HCT116 (cell line): ENCODE data around the gene PRUNE1. TPM values are rescaled to one million over a fixed set of nuclear protein-coding genes. Genes with fewer than 3 reads are reported as not detected.

ENCODE experiments used
- ATAC-seq: fragments of 200-7000 bp; cut with Tn5 transposase; 2 replicates; pipeline ENCODE4 v1.9.1; 2020; ENCODE audit warnings: mild to moderate bottlenecking, moderate library complexity
- BruUV-seq: library from RNA; stranded (reverse); fragments of 400-500 nt; replicated peaks from 2 replicates; lab custom pipeline; 2021; lab: Mats Ljungman, UMichigan
- CTCF ChIA-PET: fragments of 300-600 bp; sonication (Branson Sonifier 250); formaldehyde crosslinking; loops from one replicate; lab custom pipeline; 2021; ENCODE audit warnings: antibody characterized with exemption; lab: Charles Lee
- POLR2A ChIA-PET: fragments of 300-600, 350-600 bp; sonication (Branson Sonifier 250); formaldehyde crosslinking; loops from one replicate; lab custom pipeline; 2021; ENCODE audit warnings: antibody characterized with exemption; lab: Charles Lee
- RAD21 ChIA-PET, 2 experiments: fragments of 300-600 bp; sonication (Branson Sonifier 250); formaldehyde crosslinking; loops; one replicate each; lab custom pipeline; 2023; ENCODE audit warnings: low total read pairs in 2 of 2; ENCODE audit not compliant: uncharacterized antibody in 2 of 2, unreplicated experiment in 2 of 2, low non-redundant PET in 1 of 2; lab: Charles Lee
- DNase-seq: peaks from one replicate; pipeline ENCODE4 v3.0.0-alpha.2; 2010; ENCODE audit warnings: low read depth, low spot score
- H2AFZ ChIP-seq: fragments of 200-600 bp; shearing (Covaris generic), sonication (generic); 2 replicates; pipeline ENCODE4 v1.6.1; 2017; ENCODE audit warnings: low read depth, mixed run types, mixed read lengths, antibody characterized with exemption, low read length; ENCODE audit not compliant: poor library complexity, severe bottlenecking
- H3K27ac ChIP-seq: 2 replicates; pipeline ENCODE4 v1.5.1; 2012; ENCODE audit warnings: low read depth, low read length
- H3K27me3 ChIP-seq: fragments of 200-600 bp; sonication (generic); 2 replicates; pipeline ENCODE4 v1.6.1; 2016; ENCODE audit warnings: mixed run types, low read length, mixed read lengths; ENCODE audit not compliant: insufficient read depth
- H3K36me3 ChIP-seq, 2 experiments: fragments of 200-500 bp in 1 of 2; fragments of 200-600 bp in 1 of 2; sonication (Bioruptor generic) in 1 of 2; sonication (generic) in 1 of 2; 2 replicates each; pipeline versions ENCODE4 v1.5.1 to v1.6.1; 2014 to 2016; ENCODE audit warnings: low read length in 2 of 2, inconsistent platforms in 1 of 2, mixed read lengths in 1 of 2, mixed run types in 1 of 2; ENCODE audit not compliant: insufficient read depth in 2 of 2, control insufficient read depth in 1 of 2
- H3K4me1 ChIP-seq, 2 experiments: fragments of 200-600 bp in 1 of 2; sonication (generic) in 1 of 2; 2 replicates each; pipeline versions ENCODE4 v1.5.1 to v1.6.1; 2012 to 2017; ENCODE audit warnings: low read length in 2 of 2, inconsistent platforms in 1 of 2, mild to moderate bottlenecking in 1 of 2, mixed read lengths in 1 of 2, mixed run types in 1 of 2, moderate library complexity in 1 of 2; ENCODE audit not compliant: insufficient read depth in 2 of 2, control insufficient read depth in 1 of 2
- H3K4me2 ChIP-seq: fragments of 200-600 bp; sonication (generic); 2 replicates; pipeline ENCODE4 v1.6.1; 2017; ENCODE audit warnings: mixed run types, low read length, mixed read lengths
- H3K4me3 ChIP-seq, 2 experiments: fragments of 200-600 bp in 1 of 2; sonication (generic) in 1 of 2; replicated peaks in 1 of 2; 2 replicates each; pipeline ENCODE4 v1.5.1; 2011 to 2016; ENCODE audit warnings: low read length in 2 of 2, control low read depth in 1 of 2, low read depth in 1 of 2, mild to moderate bottlenecking in 1 of 2, mixed read lengths in 1 of 2, mixed run types in 1 of 2
- H3K79me2 ChIP-seq: fragments of 200-600 bp; sonication (generic); 2 replicates; pipeline ENCODE4 v1.6.1; 2017; ENCODE audit warnings: mild to moderate bottlenecking, mixed run types, low read length, moderate library complexity, mixed read lengths; ENCODE audit not compliant: insufficient read depth
- H3K9ac ChIP-seq: fragments of 200-600 bp; sonication (generic); 2 replicates; pipeline ENCODE4 v1.6.1; 2016; ENCODE audit warnings: low read length, mixed read lengths
- H3K9me2 ChIP-seq: fragments of 200-600 bp; sonication (generic), shearing (Covaris generic); 2 replicates; pipeline ENCODE4 v1.6.1; 2017; ENCODE audit warnings: mixed run types, mild to moderate bottlenecking, moderate library complexity; ENCODE audit not compliant: insufficient read depth
- H3K9me3 ChIP-seq, 2 experiments: fragments of 200-500 bp in 1 of 2; fragments of 200-600 bp in 1 of 2; sonication (Bioruptor generic) in 1 of 2; sonication (generic) in 1 of 2; 2 replicates each; pipeline ENCODE4 v1.6.1; 2014 to 2017; ENCODE audit warnings: low read length in 2 of 2, mixed read lengths in 2 of 2, inconsistent platforms in 1 of 2, low read depth in 1 of 2, mild to moderate bottlenecking in 1 of 2, mixed run types in 1 of 2, moderate library complexity in 1 of 2; ENCODE audit not compliant: control insufficient read depth in 1 of 2, insufficient read depth in 1 of 2
- H4K20me1 ChIP-seq: fragments of 200-600 bp; sonication (generic), shearing (Covaris generic); 2 replicates; pipeline ENCODE4 v1.6.1; 2017; ENCODE audit warnings: mixed run types, mild to moderate bottlenecking, moderate library complexity; ENCODE audit not compliant: insufficient read depth
- ATF3 ChIP-seq: IDR thresholded peaks from 2 replicates; pipeline ENCODE4 v1.6.1; 2012
- CBX3 ChIP-seq: IDR thresholded peaks from 2 replicates; pipeline ENCODE4 v1.6.1; 2012; ENCODE audit warnings: low read depth
- CEBPB ChIP-seq: IDR thresholded peaks from 2 replicates; pipeline ENCODE4 v1.6.1; 2012; ENCODE audit warnings: low read depth
- EGR1 ChIP-seq: IDR thresholded peaks from 2 replicates; pipeline ENCODE4 v1.6.1; 2012; ENCODE audit warnings: low read depth
- ELF1 ChIP-seq: IDR thresholded peaks from 2 replicates; pipeline ENCODE4 v1.6.1; 2012; ENCODE audit warnings: low read depth, borderline replicate concordance
- EZH2 ChIP-seq: fragments of 200-600 bp; sonication (generic); IDR thresholded peaks from 2 replicates; pipeline ENCODE4 v1.6.1; 2017; ENCODE audit warnings: antibody characterized with exemption, mixed run types
- EZH2phosphoT487 ChIP-seq: fragments of 200-600 bp; IDR thresholded peaks from 2 replicates; pipeline ENCODE4 v1.6.1; 2018; ENCODE audit warnings: antibody characterized with exemption, borderline replicate concordance
- FOSL1 ChIP-seq: IDR thresholded peaks from 2 replicates; pipeline ENCODE4 v1.6.1; 2012; ENCODE audit warnings: low read depth
- JUND ChIP-seq: IDR thresholded peaks from 2 replicates; pipeline ENCODE4 v1.6.1; 2012
- MAX ChIP-seq: IDR thresholded peaks from 2 replicates; pipeline ENCODE4 v1.6.1; 2012
- REST ChIP-seq: IDR thresholded peaks from 2 replicates; pipeline ENCODE4 v1.6.1; 2012; ENCODE audit warnings: low read depth
- SIN3A ChIP-seq: IDR thresholded peaks from 2 replicates; pipeline ENCODE4 v1.6.1; 2012; ENCODE audit warnings: low read depth
- SRF ChIP-seq: IDR thresholded peaks from 2 replicates; pipeline ENCODE4 v1.6.1; 2012; ENCODE audit warnings: low read depth
- TCF7L2 ChIP-seq: IDR thresholded peaks from 2 replicates; pipeline ENCODE4 v1.7.0; 2011; ENCODE audit warnings: borderline replicate concordance, inconsistent platforms; ENCODE audit not compliant: insufficient read depth, insufficient read length; ENCODE audit errors: extremely low read depth
- ZBTB33 ChIP-seq: IDR thresholded peaks from 2 replicates; pipeline ENCODE4 v1.6.1; 2011; ENCODE audit warnings: mild to moderate bottlenecking, low read length, moderate library complexity; ENCODE audit not compliant: insufficient replicate concordance; ENCODE audit errors: extremely low read depth
- ZFX ChIP-seq: fragments of 450-650 bp; IDR thresholded peaks from 2 replicates; pipeline ENCODE4 v1.6.1; 2017
- ZNF274 ChIP-seq: fragments of 200-500 bp; sonication (Bioruptor generic); IDR thresholded peaks from 2 replicates; pipeline ENCODE4 v1.6.1; 2014; ENCODE audit warnings: mild to moderate bottlenecking, low read depth, low read length, inconsistent platforms
- intact Hi-C: fragments of 100-400 bp; cut with micrococcal nuclease; formaldehyde crosslinking; loops from 2 replicates; pipeline ENCODE4 v1.10.0; 2022
- total RNA-seq: library from RNA; stranded (reverse); gene quantifications from one replicate; pipeline ENCODE4 v1.2.1, GENCODE V29; 2021; ENCODE audit not compliant: unreplicated experiment

Gene PRUNE1
- total RNA-seq, 1 experiment from 2014 or later: 20.2 TPM

GRCh38 chr1:150992626-150993025, 15.6 kb upstream of the PRUNE1 start:
- Histone ChIP-seq H3K9ac (no peak overlapping the region), H4K20me1 (no peaks in the 10 kb centered on the region), H3K36me3 (no peaks in the 10 kb centered on the region), H3K9me3 (no peaks in the 10 kb centered on the region), H3K27me3 (no peaks in the 10 kb centered on the region), H3K9me2 (no peaks in the 10 kb centered on the region), H3K79me2 (no peaks in the 10 kb centered on the region), H2AFZ (no peak overlapping the region), H3K4me1 (peaks cover 6 to 12% of the 10 kb centered on the region in 2 experiments; a peak in 2 of 4 replicates), H3K27ac (no peak overlapping the region), H3K4me3 (no peak overlapping the region), H3K4me2 (no peak overlapping the region)
- ATAC-seq (no peak), DNase-seq (no peak)
- BruUV-seq: no TSS peak
- RAD21 ChIA-PET: no interaction called here
- CTCF ChIA-PET: no interaction called here
- TF ChIP-seq JUND: no peak
- POLR2A ChIA-PET: no interaction called here
- intact Hi-C loops: no loop called here

GRCh38 chr1:150994248-150994647, 14.0 kb upstream of the PRUNE1 start:
- RAD21 ChIA-PET: no interaction called here
- TF ChIP-seq MAX: no peak
- no peak for TF ChIP-seq SRF
- TF ChIP-seq CBX3: no peak
- no peak for TF ChIP-seq EZH2
- no peak for TF ChIP-seq ATF3
- TF ChIP-seq JUND: no peak
- TF ChIP-seq ZFX: no peak
- no peak for TF ChIP-seq TCF7L2
- TF ChIP-seq FOSL1: no peak
- no peak for TF ChIP-seq EGR1
- no peak for TF ChIP-seq ZBTB33
- no peak for TF ChIP-seq EZH2phosphoT487
- TF ChIP-seq REST: no peak
- no peak for TF ChIP-seq CEBPB
- TF ChIP-seq SIN3A: no peak
- no peak for TF ChIP-seq ZNF274
- no peak for TF ChIP-seq ELF1

More at GRCh38 chr1:150994248-150994647, 14.0 kb upstream of the PRUNE1 start:
- no peaks in the 10 kb centered on the region for H3K79me2 ChIP-seq
- H3K4me3 ChIP-seq: no peak overlapping the region
- no peaks in the 10 kb centered on the region for H3K36me3 ChIP-seq
- H3K4me1 ChIP-seq: peaks cover 6 to 26% of the 10 kb centered on the region in 2 experiments; a peak in 3 of 4 replicates
- intact Hi-C loops: no loop called here
- POLR2A ChIA-PET: no interaction called here
- CTCF ChIA-PET: interaction anchor here (1.0 to 2.4 kb wide), 4 partner anchors 12 to 739 kb away, joined by 3 to 24 read pairs (median 18); partner anchors contain the start of genes ANXA9 and MINDY1
- H3K9me3 ChIP-seq: no peaks in the 10 kb centered on the region
- DNase-seq: no peak
- no peak overlapping the region for H3K27ac ChIP-seq
- H2AFZ ChIP-seq: no peak overlapping the region
- H3K9ac ChIP-seq: no peak overlapping the region
- no peaks in the 10 kb centered on the region for H4K20me1 ChIP-seq
- no peak overlapping the region for H3K4me2 ChIP-seq
- ATAC-seq: no peak
- H3K27me3 ChIP-seq: no peaks in the 10 kb centered on the region
- no TSS peak for BruUV-seq
- H3K9me2 ChIP-seq: no peaks in the 10 kb centered on the region
